Measurements from ENCODE around the gene UROC1. TPM values are rescaled to one million over a fixed set of nuclear protein-coding genes. Genes with fewer than 3 reads are reported as not detected.

Gene UROC1
- total RNA-seq, 1 donor from 2014 or later, result not detected

- no peak for DNase-seq
- TF ChIP-seq CTCF (IDR thresholded peaks at IDR 0.05; ENCODE audit: partially characterized antibody, unreplicated experiment), result no peak
- H3K4me3 Mint-ChIP-seq (ENCODE audit: unreplicated experiment), result no peak overlapping the region
Observed at GRCh38 chr3:126494204-126494969, 23.2 kb downstream of the UROC1 start.

GRCh38 chr3:126493739-126494138 lies 23.8 kb downstream of the UROC1 start:
- Mint-ChIP-seq H3K36me3 (ENCODE audit: unreplicated experiment) (no peaks in the 10 kb centered on the region), H3K4me1 (ENCODE audit: low read depth, unreplicated experiment) (peaks cover 10% of the 10 kb centered on the region), H3K27me3 (ENCODE audit: unreplicated experiment) (peaks cover 2% of the 10 kb centered on the region), H3K4me3 (ENCODE audit: unreplicated experiment) (no peak overlapping the region), H3K9me3 (ENCODE audit: unreplicated experiment) (peaks cover 1% of the 10 kb centered on the region), H3K27ac (ENCODE audit: unreplicated experiment) (no peak overlapping the region)
- TF ChIP-seq CTCF (IDR thresholded peaks at IDR 0.05; ENCODE audit: partially characterized antibody, unreplicated experiment), result no peak
- DNase-seq, result no peak

More at GRCh38 chr3:126494204-126494969, 23.2 kb downstream of the UROC1 start:
- Mint-ChIP-seq H3K4me1 (ENCODE audit: low read depth, unreplicated experiment) (peaks cover 10% of the 10 kb centered on the region), H3K9me3 (ENCODE audit: unreplicated experiment) (peaks cover 1% of the 10 kb centered on the region), H3K36me3 (ENCODE audit: unreplicated experiment) (no peaks in the 10 kb centered on the region), H3K27me3 (ENCODE audit: unreplicated experiment) (peaks cover 2% of the 10 kb centered on the region), H3K27ac (ENCODE audit: unreplicated experiment) (no peak overlapping the region)

GRCh38 chr3:126493051-126493450 lies 24.5 kb downstream of the UROC1 start:
- DNase-seq, result no peak
- no peak for TF ChIP-seq CTCF (IDR thresholded peaks at IDR 0.05; ENCODE audit: partially characterized antibody, unreplicated experiment)
- Mint-ChIP-seq H3K27ac (ENCODE audit: unreplicated experiment) (no peak overlapping the region), H3K4me1 (ENCODE audit: low read depth, unreplicated experiment) (peaks cover 13% of the 10 kb centered on the region), H3K9me3 (ENCODE audit: unreplicated experiment) (peaks cover 1% of the 10 kb centered on the region), H3K36me3 (ENCODE audit: unreplicated experiment) (no peaks in the 10 kb centered on the region), H3K4me3 (ENCODE audit: unreplicated experiment) (no peak overlapping the region), H3K27me3 (ENCODE audit: unreplicated experiment) (peaks cover 4% of the 10 kb centered on the region)

- no peaks in the 10 kb centered on the region for H3K36me3 Mint-ChIP-seq (ENCODE audit: unreplicated experiment)
- peaks cover 4% of the 10 kb centered on the region for H3K27me3 Mint-ChIP-seq (ENCODE audit: unreplicated experiment)
- H3K4me1 Mint-ChIP-seq (ENCODE audit: low read depth, unreplicated experiment), result peaks cover 16% of the 10 kb centered on the region
- DNase-seq, result no peak
- no peak overlapping the region for H3K27ac Mint-ChIP-seq (ENCODE audit: unreplicated experiment)
- TF ChIP-seq CTCF (IDR thresholded peaks at IDR 0.05; ENCODE audit: partially characterized antibody, unreplicated experiment), result no peak
- H3K4me3 Mint-ChIP-seq (ENCODE audit: unreplicated experiment), result no peak overlapping the region
- no peaks in the 10 kb centered on the region for H3K9me3 Mint-ChIP-seq (ENCODE audit: unreplicated experiment)
Observed at GRCh38 chr3:126491221-126492013, 26.2 kb downstream of the UROC1 start.

- Mint-ChIP-seq H3K4me1 (ENCODE audit: low read depth, unreplicated experiment) (peaks cover 20% of the 10 kb centered on the region), H3K4me3 (ENCODE audit: unreplicated experiment) (no peak overlapping the region), H3K9me3 (ENCODE audit: unreplicated experiment) (peaks cover 1% of the 10 kb centered on the region), H3K36me3 (ENCODE audit: unreplicated experiment) (no peaks in the 10 kb centered on the region), H3K27ac (ENCODE audit: unreplicated experiment) (no peak overlapping the region), H3K27me3 (ENCODE audit: unreplicated experiment) (peaks cover 2% of the 10 kb centered on the region)
- TF ChIP-seq CTCF (IDR thresholded peaks at IDR 0.05; ENCODE audit: partially characterized antibody, unreplicated experiment), result no peak
- DNase-seq, result no peak
Observed at GRCh38 chr3:126490619-126491018, 27.0 kb downstream of the UROC1 start.
